Testis (tissue), 3 donors: ENCODE results near the gene NPB. TPM values are rescaled to one million over a fixed set of nuclear protein-coding genes. Genes with fewer than 3 reads are reported as not detected.
A peak's percentile ranks its signal among the peaks of the same experiment; 100 is the strongest.

ENCODE experiments used
- DNase-seq: peaks from one replicate; pipeline ENCODE4 v3.0.0-alpha.2; 2019
- H3K27ac ChIP-seq, 2 donors: fragments of 200-600 bp; sonication (generic); one replicate each; pipeline ENCODE4 v1.5.1; 2019
- H3K27me3 ChIP-seq: fragments of 200-600 bp; sonication (generic); one replicate; pipeline ENCODE4 v1.5.1; 2019
- H3K36me3 ChIP-seq: fragments of 200-600 bp; sonication (generic); one replicate; pipeline ENCODE4 v1.5.1; 2017; ENCODE audit warnings: low read depth; ENCODE audit errors: missing control alignments
- H3K4me1 ChIP-seq: fragments of 200-600 bp; sonication (generic); one replicate; pipeline ENCODE4 v1.5.1; 2019
- H3K4me3 ChIP-seq, 2 donors: fragments of 200-600 bp; sonication (generic); one replicate each; pipeline ENCODE4 v1.5.1; 2017 to 2019
- H3K9me3 ChIP-seq: fragments of 200-600 bp; sonication (generic); one replicate; pipeline ENCODE4 v1.5.1; 2017
- POLR2A ChIP-seq: fragments of 450-650 bp; IDR thresholded peaks from one replicate; pipeline ENCODE4 v1.6.1; 2017; ENCODE audit warnings: antibody characterized with exemption, mild to moderate bottlenecking, moderate library complexity
- WGBS, 2 donors: methylation state at CpG; one replicate each; pipeline ENCODE4 v1.1.5; 2018; 5-methylcytosine and 5-hydroxymethylcytosine counted together
- intact Hi-C: fragments of 100-400 bp; cut with DNase I; formaldehyde crosslinking; loops from one replicate; pipeline ENCODE4 v1.15.1; 2023; ENCODE audit warnings: low total_unique reads
- polyA plus RNA-seq: library from polyadenylated mRNA; stranded (reverse); fragments of 350-450 nt; fragmentation: Illumina TruSeq; extraction: RNeasy Lipid Tissue Mini Kit (QIAGEN cat#74804); gene quantifications from one replicate; pipeline ENCODE4 v1.2.3, GENCODE V29; 2014; ENCODE audit warnings: low read depth, low replicate concordance; ENCODE audit not compliant: insufficient read depth
- total RNA-seq, 2 donors: library from RNA; depleted of rRNA; stranded (reverse); fragments of >200 nt; gene quantifications; one replicate each; pipeline ENCODE4 v1.2.3, GENCODE V29; 2016
- TF ChIP-seq, protein P1 (sequence below), 3 experiments: fragments of 450-650 bp in 2 of 3; fragments of 200-600 bp in 1 of 3; sonication (generic) in 1 of 3; IDR thresholded peaks; one replicate each; pipeline ENCODE4 v1.5.1; 2016 to 2019; ENCODE audit warnings: antibody characterized with exemption in 3 of 3, mild to moderate bottlenecking in 2 of 3, moderate library complexity in 1 of 3

The NPB gene
- total and polyA plus RNA-seq, 3 donors from 2014 or later, result 1.8 to 27.3 (median 22.7) TPM

DNA sequence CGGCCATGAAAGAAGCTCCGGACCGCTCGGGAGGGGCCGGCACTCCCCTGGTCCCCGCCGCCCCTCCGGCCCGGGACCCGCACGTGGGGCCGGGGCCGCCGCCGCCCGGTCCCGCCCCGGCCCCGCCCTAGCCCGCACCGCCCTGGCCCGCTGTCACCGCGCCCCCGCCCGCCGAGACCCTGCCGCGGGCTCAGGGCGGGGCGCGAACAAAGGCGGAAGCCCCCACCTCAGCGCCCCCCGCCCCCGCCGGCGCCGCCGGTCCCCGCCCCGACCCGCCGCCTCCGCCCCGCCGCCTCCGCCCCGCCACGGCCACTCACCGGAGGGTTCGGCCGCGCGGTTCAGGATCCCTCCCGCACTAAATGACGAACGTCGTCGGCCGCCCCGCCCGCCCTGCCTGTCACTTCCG lies 31.1 kb upstream of the NPB start, which contains the start of gene ARHGDIA:
TSS of gene ARHGDIA (minus strand) at position 357 of the 406 bp plus-strand sequence. CDS start 1,407 bp downstream, outside the sequence.
- Histone ChIP-seq H3K4me1 (peaks cover 48% of the 10 kb centered on the region), H3K4me3 (peak within 1 kb of the TSS; percentile 87 to 92), H3K27ac (peak within 1 kb of the TSS; percentile 95 to 99), H3K27me3 (no peaks in the 10 kb centered on the region), H3K36me3 (no peaks in the 10 kb centered on the region), H3K9me3 (no peaks in the 10 kb centered on the region)
- intact Hi-C loops, result no loop called here
- TF ChIP-seq, protein P1, sequence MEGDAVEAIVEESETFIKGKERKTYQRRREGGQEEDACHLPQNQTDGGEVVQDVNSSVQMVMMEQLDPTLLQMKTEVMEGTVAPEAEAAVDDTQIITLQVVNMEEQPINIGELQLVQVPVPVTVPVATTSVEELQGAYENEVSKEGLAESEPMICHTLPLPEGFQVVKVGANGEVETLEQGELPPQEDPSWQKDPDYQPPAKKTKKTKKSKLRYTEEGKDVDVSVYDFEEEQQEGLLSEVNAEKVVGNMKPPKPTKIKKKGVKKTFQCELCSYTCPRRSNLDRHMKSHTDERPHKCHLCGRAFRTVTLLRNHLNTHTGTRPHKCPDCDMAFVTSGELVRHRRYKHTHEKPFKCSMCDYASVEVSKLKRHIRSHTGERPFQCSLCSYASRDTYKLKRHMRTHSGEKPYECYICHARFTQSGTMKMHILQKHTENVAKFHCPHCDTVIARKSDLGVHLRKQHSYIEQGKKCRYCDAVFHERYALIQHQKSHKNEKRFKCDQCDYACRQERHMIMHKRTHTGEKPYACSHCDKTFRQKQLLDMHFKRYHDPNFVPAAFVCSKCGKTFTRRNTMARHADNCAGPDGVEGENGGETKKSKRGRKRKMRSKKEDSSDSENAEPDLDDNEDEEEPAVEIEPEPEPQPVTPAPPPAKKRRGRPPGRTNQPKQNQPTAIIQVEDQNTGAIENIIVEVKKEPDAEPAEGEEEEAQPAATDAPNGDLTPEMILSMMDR (IDR thresholded peaks at IDR 0.05), result no peak
- no peak for TF ChIP-seq POLR2A
- 0% methylated on average over 27 of the region's 64 CpGs; no CpG with 5 or more reads in 1 of the 2 donors for WGBS, 2 donors
- DNase-seq, result no peak

DNA sequence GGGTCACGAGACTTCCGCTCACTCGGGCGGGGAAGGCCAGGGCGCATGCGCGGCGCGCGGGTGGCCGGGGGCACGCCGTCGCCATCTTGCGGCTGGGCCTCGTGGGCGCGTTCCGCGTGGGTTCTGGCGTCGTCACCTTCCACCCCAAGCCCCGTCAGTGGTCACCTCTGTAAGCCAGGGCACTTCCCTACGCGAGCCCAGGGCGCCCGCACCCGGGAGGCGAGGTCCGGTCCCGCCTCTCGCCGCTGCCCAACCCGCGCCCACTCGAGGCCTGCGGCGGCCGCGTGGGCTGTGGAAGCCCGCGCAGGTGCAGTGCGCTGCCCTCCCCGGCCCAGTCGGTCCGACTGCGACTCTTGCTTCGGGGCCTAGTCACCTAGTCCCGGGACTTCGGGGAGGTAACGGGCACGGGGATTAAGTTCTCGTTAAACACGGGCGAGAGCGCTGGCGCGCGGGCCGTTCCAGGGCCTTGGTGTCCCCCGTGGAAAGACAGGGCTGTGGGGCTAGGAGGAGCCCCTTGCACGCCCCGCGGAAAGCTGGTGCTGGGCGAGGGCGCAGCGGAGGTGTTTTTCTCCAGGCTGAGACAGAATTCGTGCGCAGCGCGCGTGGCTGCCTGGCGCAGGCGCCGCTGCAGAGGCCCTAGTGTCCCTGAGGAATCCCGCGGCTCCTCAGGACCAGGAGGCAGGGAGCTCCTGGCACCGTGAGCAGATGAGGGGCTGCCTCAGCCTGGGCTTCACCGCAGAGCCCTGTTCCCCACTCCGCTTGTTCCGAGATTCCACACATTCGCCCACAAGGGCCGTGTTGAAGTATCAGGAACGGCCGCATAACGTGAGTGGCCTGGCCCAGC lies 30.4 kb upstream of the NPB start:
- WGBS, 2 donors, result 0% methylated on average over 4 to 53 of the region's 86 CpGs
- Histone ChIP-seq H3K4me1 (peaks cover 42% of the 10 kb centered on the region), H3K27me3 (no peaks in the 10 kb centered on the region), H3K36me3 (no peaks in the 10 kb centered on the region), H3K4me3 (peak overlapping the region; percentile 87 to 92), H3K9me3 (no peaks in the 10 kb centered on the region), H3K27ac (peak overlapping the region; percentile 95 to 99)
- intact Hi-C loops, result no loop called here
- TF ChIP-seq, protein P1 (IDR thresholded peaks at IDR 0.05), result peak in 2 of 3 experiments; percentile 26 to 40
- TF ChIP-seq POLR2A, result peak; percentile 92
- peak; percentile 93 for DNase-seq

DNA sequence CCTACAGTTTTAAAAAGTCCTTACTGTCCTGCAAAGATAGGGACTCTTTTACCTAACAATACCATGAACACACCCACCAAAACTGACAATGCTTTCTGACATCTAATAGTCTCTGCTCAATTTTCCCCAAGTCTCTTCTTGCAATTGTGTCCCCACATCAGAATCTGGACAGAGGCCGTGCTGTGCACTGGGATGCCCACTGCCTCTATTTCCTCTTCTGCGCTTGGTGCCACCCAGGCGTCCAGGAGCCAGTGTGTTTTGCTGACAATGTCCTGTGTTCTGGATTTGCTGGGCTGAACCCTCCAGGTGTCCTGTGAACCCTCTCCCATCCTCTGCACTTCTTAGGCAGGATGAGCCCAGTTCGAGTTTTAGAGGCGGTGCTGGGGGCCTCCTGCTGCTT lies 24.5 kb upstream of the NPB start:
- H3K9me3 ChIP-seq, result no peaks in the 10 kb centered on the region
- no peak overlapping the region for H3K27ac ChIP-seq
- no peaks in the 10 kb centered on the region for H3K27me3 ChIP-seq
- H3K4me3 ChIP-seq, result no peak overlapping the region
- H3K4me1 ChIP-seq, result peaks cover under 1% of the 10 kb centered on the region
- WGBS, 2 donors, result 92 to 95% methylated on average over 5 of the region's 5 CpGs
- no peak for DNase-seq
- H3K36me3 ChIP-seq, result no peaks in the 10 kb centered on the region
- TF ChIP-seq POLR2A, result no peak
- TF ChIP-seq, protein P1 (IDR thresholded peaks at IDR 0.05), result no peak
- intact Hi-C loops, result no loop called here

DNA sequence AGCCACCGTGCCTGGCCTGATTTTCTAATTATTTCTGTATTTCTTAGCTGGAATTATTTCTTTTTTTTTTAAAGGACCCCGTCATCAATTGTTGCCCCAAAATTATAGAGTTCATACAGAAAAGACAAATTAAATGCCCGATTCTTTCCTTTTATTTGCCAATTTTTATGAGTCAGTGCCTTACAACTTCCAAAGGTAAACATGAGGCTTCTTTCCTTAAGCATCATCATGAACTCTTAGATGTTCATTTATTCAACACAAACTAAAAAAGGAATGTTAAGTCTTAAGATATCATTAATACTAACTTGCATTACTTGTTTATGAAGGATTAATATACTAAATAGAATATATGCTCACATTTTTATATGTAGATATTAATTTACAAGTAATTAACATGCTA lies 23.7 kb upstream of the NPB start:
- TF ChIP-seq, protein P1 (IDR thresholded peaks at IDR 0.05), result no peak
- no peak for TF ChIP-seq POLR2A
- intact Hi-C loops, result no loop called here
- WGBS, 2 donors, result 84 to 96% methylated on average over 3 of the region's 3 CpGs
- Histone ChIP-seq H3K4me1 (no peaks in the 10 kb centered on the region), H3K36me3 (no peaks in the 10 kb centered on the region), H3K27ac (no peak overlapping the region), H3K4me3 (no peak overlapping the region), H3K9me3 (no peaks in the 10 kb centered on the region), H3K27me3 (no peaks in the 10 kb centered on the region)
- no peak for DNase-seq
